Esophagus squamous epithelium (tissue), 5 donors: Measurements from ENCODE around the gene TDRD9. TPM values are rescaled to one million over a fixed set of nuclear protein-coding genes. Genes with fewer than 3 reads are reported as not detected.
A peak's percentile ranks its signal among the peaks of the same experiment; 100 is the strongest.
"Not testable (repeated sequence)": the region's sequence is repeated elsewhere in the genome, so short reads cannot be mapped to it uniquely, and the experiment has no call there.

Experiments used
- DNase-seq: peaks from one replicate; lab custom pipeline; 2025; lab: John Stamatoyannopoulos, UW
- H3K27ac ChIP-seq, 4 donors: fragments of 200-600 bp; sonication (generic); one replicate each; pipeline ENCODE4 v1.5.1; 2016 to 2019; ENCODE audit warnings: mild to moderate bottlenecking in 1 of 4
- H3K27me3 ChIP-seq, 4 donors: fragments of 200-600 bp; sonication (generic); 1 replicate in 3 of 4; 2 replicates in 1 of 4; pipeline versions ENCODE4 v1.5.1 to v1.6.0; 2017 to 2021; ENCODE audit warnings: antibody characterized with exemption in 1 of 4
- H3K36me3 ChIP-seq, 3 donors: fragments of 200-600 bp; sonication (generic); one replicate each; pipeline ENCODE4 v1.5.1; 2016 to 2019
- H3K4me1 ChIP-seq, 3 donors: fragments of 200-600 bp; sonication (generic); one replicate each; pipeline ENCODE4 v1.5.1; 2017 to 2019
- H3K4me3 ChIP-seq, 4 donors: fragments of 200-600 bp; sonication (generic); 1 replicate in 3 of 4; 2 replicates in 1 of 4; pipeline ENCODE4 v1.5.1; 2016 to 2019; ENCODE audit warnings: mild to moderate bottlenecking in 2 of 4, moderate library complexity in 1 of 4
- H3K9me3 ChIP-seq, 3 donors: fragments of 200-600 bp; sonication (generic); one replicate each; pipeline ENCODE4 v1.5.1; 2016 to 2019
- POLR2A ChIP-seq, 4 donors: fragments of 450-650 bp; IDR thresholded peaks; one replicate each; pipeline ENCODE4 v1.6.1; 2017; ENCODE audit warnings: antibody characterized with exemption in 4 of 4, mild to moderate bottlenecking in 4 of 4, moderate library complexity in 3 of 4
- WGBS, 2 donors: methylation state at CpG; one replicate each; pipeline ENCODE4 v1.1.5; 2018; 5-methylcytosine and 5-hydroxymethylcytosine counted together
- intact Hi-C: fragments of 100-400 bp; cut with DNase I; formaldehyde crosslinking; loops from one replicate; pipeline ENCODE4 v1.15.0; 2022
- total RNA-seq, 4 donors: library from RNA; depleted of rRNA; stranded (reverse); fragments of >200 nt; gene quantifications; one replicate each; pipeline ENCODE4 v1.1.0, GENCODE V29; 2016
- TF ChIP-seq, protein P1 (sequence below), 6 experiments: fragments of 450-650 bp in 4 of 6; fragments of 200-600 bp in 2 of 6; sonication (generic) in 2 of 6; IDR thresholded peaks; one replicate each; pipeline ENCODE4 v1.5.1; 2016 to 2019; ENCODE audit warnings: antibody characterized with exemption in 6 of 6, mild to moderate bottlenecking in 4 of 6, moderate library complexity in 4 of 6
- donor health status: DM: yes; HTN: yes; CAD: no.

The TDRD9 gene
- total RNA-seq, 4 donors from 2014 or later: 0.09 to 6.0 (median 0.74) TPM

- intact Hi-C loops: no loop called here
- H3K27ac ChIP-seq: no peak overlapping the region
Observed at GRCh38 chr14:103910984-103911383, 17.3 kb upstream of the TDRD9 start.

GRCh38 chr14:103915616-103916015 is 12.6 kb upstream of the TDRD9 start:
- TF ChIP-seq, protein P1, sequence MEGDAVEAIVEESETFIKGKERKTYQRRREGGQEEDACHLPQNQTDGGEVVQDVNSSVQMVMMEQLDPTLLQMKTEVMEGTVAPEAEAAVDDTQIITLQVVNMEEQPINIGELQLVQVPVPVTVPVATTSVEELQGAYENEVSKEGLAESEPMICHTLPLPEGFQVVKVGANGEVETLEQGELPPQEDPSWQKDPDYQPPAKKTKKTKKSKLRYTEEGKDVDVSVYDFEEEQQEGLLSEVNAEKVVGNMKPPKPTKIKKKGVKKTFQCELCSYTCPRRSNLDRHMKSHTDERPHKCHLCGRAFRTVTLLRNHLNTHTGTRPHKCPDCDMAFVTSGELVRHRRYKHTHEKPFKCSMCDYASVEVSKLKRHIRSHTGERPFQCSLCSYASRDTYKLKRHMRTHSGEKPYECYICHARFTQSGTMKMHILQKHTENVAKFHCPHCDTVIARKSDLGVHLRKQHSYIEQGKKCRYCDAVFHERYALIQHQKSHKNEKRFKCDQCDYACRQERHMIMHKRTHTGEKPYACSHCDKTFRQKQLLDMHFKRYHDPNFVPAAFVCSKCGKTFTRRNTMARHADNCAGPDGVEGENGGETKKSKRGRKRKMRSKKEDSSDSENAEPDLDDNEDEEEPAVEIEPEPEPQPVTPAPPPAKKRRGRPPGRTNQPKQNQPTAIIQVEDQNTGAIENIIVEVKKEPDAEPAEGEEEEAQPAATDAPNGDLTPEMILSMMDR (IDR thresholded peaks at IDR 0.05): no peak
- no peak for TF ChIP-seq POLR2A (IDR thresholded peaks at IDR 0.05)
- DNase-seq: no peak
- Histone ChIP-seq H3K27me3 (no peaks in the 10 kb centered on the region), H3K27ac (no peak overlapping the region), H3K36me3 (peaks cover 0 to 81% (median 14%) of the 10 kb centered on the region in 3 donors), H3K4me3 (no peak overlapping the region), H3K4me1 (peaks cover 4 to 43% (median 13%) of the 10 kb centered on the region in 3 donors), H3K9me3 (no peaks in the 10 kb centered on the region)
- intact Hi-C loops: no loop called here
- 89 to 95% methylated on average over 5 to 6 of the region's 6 CpGs for WGBS, 2 donors

More at GRCh38 chr14:103910984-103911383, 17.3 kb upstream of the TDRD9 start:
- H3K4me1 ChIP-seq: peaks cover 0 to 15% (median 11%) of the 10 kb centered on the region in 3 donors
- no peaks in the 10 kb centered on the region for H3K27me3 ChIP-seq
- 93% methylated on average over 3 of the region's 6 CpGs for WGBS, 2 donors
- no peak for TF ChIP-seq POLR2A (IDR thresholded peaks at IDR 0.05)
- TF ChIP-seq, protein P1 (IDR thresholded peaks at IDR 0.05): no peak
- no peaks in the 10 kb centered on the region for H3K9me3 ChIP-seq
- no peak overlapping the region for H3K4me3 ChIP-seq
- DNase-seq: no peak
- peaks cover 0 to 52% (median 14%) of the 10 kb centered on the region in 3 donors for H3K36me3 ChIP-seq

GRCh38 chr14:103916636-103917262 is 11.5 kb upstream of the TDRD9 start:
- no peak for TF ChIP-seq POLR2A (IDR thresholded peaks at IDR 0.05)
- TF ChIP-seq, protein P1 (IDR thresholded peaks at IDR 0.05): no peak
- intact Hi-C loops: no loop called here
- no peaks in the 10 kb centered on the region for H3K9me3 ChIP-seq
- WGBS, 2 donors: 77 to 85% methylated on average over 14 of the region's 14 CpGs
- no peak for DNase-seq
- no peaks in the 10 kb centered on the region for H3K27me3 ChIP-seq
- no peak overlapping the region for H3K4me3 ChIP-seq
- H3K27ac ChIP-seq: no peak overlapping the region
- H3K4me1 ChIP-seq: peaks cover 5 to 46% (median 14%) of the 10 kb centered on the region in 3 donors
- peaks cover 0 to 70% (median 14%) of the 10 kb centered on the region in 3 donors for H3K36me3 ChIP-seq

DNA sequence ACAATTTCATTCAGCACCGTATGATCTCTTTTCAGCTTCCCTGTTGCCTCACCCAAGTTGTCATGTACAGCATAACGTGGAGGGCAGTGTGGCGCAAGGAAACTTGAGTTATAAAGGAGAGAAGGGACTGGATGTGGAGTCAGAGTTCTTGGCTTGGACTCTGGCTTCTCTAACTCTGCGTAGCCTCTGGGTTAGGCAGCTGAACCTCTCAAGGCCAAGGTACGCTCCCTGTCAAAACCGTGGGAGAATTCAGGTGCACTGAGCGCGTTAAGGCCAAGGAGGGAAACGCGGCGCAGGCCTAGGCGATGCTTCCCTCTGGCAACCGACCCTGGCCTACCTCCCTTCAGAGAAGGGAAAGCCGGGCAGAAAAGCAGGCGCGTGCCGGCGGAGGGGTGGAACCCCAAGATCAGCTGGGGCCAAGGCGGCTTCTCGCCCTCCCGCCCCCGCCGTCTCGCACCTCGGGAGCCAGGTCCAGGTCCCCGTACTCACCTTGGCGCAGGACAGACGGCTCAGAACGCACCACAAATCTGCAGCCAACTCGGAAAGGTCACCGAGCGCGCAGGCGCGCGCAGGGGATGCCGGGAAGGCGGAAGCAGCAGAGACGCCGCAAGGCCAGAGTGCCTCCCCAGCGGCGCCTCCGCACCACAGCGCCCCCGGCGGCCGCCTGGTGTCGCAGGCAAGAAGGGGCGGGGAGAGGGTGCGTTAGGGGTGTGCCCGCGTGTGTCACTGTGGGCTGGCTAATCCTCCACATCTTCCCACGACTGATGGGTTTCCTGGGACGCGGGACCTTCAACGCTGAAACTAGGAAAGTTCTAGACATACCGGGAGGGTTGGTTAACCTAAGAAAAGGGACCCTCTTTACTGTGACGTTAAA is 7.0 kb upstream of the TDRD9 start:
- Histone ChIP-seq H3K27ac (peak overlapping the region; percentile 86 to 94 (median 90)), H3K36me3 (peaks cover 0 to 26% (median 0%) of the 10 kb centered on the region in 3 donors), H3K9me3 (no peaks in the 10 kb centered on the region), H3K4me1 (peaks cover 5 to 49% (median 15%) of the 10 kb centered on the region in 3 donors), H3K27me3 (peaks cover 0 to 15% (median 0%) of the 10 kb centered on the region in 4 donors), H3K4me3 (peak overlapping the region; percentile 74 to 94 (median 87))
- peak; percentile 58 for DNase-seq
- peak in 2 of 4 donors; percentile 44 to 73 for TF ChIP-seq POLR2A (IDR thresholded peaks at IDR 0.05)
- TF ChIP-seq, protein P1 (IDR thresholded peaks at IDR 0.05): peak; percentile 95 to 99 (median 98)
- WGBS, 2 donors: 0 to 1% methylated on average over 16 to 18 of the region's 58 CpGs
- intact Hi-C loops: no loop called here

DNA sequence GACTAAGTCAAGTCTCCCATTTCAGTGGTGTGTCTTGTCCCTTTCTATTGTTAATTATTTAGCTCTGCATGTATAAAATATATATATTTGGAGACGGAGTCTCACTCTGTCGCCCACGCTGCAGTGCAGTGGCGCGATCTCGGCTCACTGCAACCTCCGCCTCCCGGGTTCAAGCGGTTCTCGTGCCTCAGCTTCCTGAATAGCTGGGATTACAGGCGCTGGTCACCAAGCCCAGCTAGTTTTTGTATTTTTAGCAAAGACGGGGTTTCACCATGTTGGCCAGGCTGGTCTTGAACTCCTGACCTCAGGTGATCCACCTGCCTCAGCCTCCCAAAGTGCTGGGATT is 6.4 kb upstream of the TDRD9 start:
- peaks cover 0 to 16% (median 0%) of the 10 kb centered on the region in 4 donors for H3K27me3 ChIP-seq
- WGBS, 2 donors: 58 to 61% methylated on average over 11 to 12 of the region's 12 CpGs
- H3K9me3 ChIP-seq, DNase-seq, intact Hi-C loops: not testable (repeated sequence)
- H3K4me3 ChIP-seq: peak overlapping the region in 3 of 4 donors; percentile 85 to 94 (median 89)
- H3K36me3 ChIP-seq: peaks cover 0 to 20% (median 0%) of the 10 kb centered on the region in 3 donors
- peak overlapping the region in 1 of 4 donors; percentile 94 for H3K27ac ChIP-seq
- H3K4me1 ChIP-seq: peaks cover 5 to 45% (median 15%) of the 10 kb centered on the region in 3 donors
